ENCODE measurements around the gene KRT5. TPM values are rescaled to one million over a fixed set of nuclear protein-coding genes. Genes with fewer than 3 reads are reported as not detected.

KRT5 gene
- total RNA-seq, 4 donors from 2014 or later, result 7,921 to 12,107 (median 9,375) TPM

GRCh38 chr12:52524241-52524897, 4.2 kb upstream of the KRT5 start:
- intact Hi-C loops (cut with DNase I), result loop anchor here (10.0 kb wide), 1 partner anchor 350 kb away; no protein-coding TSS in a partner anchor
- Histone ChIP-seq H3K4me1 (peaks cover 29 to 78% (median 36%) of the 10 kb centered on the region in 3 donors), H3K36me3 (no peaks in the 10 kb centered on the region), H3K27me3 (peaks cover 0 to 5% (median 0%) of the 10 kb centered on the region in 4 donors), H3K4me3 (no peak overlapping the region), H3K9me3 (no peaks in the 10 kb centered on the region), H3K27ac (peak overlapping the region; percentile 89 to 94 (median 91))
- TF ChIP-seq POLR2A (IDR thresholded peaks at IDR 0.05), result no peak
- TF ChIP-seq, protein P1, sequence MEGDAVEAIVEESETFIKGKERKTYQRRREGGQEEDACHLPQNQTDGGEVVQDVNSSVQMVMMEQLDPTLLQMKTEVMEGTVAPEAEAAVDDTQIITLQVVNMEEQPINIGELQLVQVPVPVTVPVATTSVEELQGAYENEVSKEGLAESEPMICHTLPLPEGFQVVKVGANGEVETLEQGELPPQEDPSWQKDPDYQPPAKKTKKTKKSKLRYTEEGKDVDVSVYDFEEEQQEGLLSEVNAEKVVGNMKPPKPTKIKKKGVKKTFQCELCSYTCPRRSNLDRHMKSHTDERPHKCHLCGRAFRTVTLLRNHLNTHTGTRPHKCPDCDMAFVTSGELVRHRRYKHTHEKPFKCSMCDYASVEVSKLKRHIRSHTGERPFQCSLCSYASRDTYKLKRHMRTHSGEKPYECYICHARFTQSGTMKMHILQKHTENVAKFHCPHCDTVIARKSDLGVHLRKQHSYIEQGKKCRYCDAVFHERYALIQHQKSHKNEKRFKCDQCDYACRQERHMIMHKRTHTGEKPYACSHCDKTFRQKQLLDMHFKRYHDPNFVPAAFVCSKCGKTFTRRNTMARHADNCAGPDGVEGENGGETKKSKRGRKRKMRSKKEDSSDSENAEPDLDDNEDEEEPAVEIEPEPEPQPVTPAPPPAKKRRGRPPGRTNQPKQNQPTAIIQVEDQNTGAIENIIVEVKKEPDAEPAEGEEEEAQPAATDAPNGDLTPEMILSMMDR (IDR thresholded peaks at IDR 0.05), result no peak
- WGBS, 2 donors, result 23 to 49% methylated on average over 3 to 4 of the region's 6 CpGs
- no peak for DNase-seq

GRCh38 chr12:52523824-52524223, 3.6 kb upstream of the KRT5 start:
- 27 to 56% methylated on average over 2 of the region's 4 CpGs for WGBS, 2 donors
- Histone ChIP-seq H3K4me3 (no peak overlapping the region), H3K36me3 (no peaks in the 10 kb centered on the region), H3K27me3 (peaks cover 0 to 5% (median 0%) of the 10 kb centered on the region in 4 donors), H3K4me1 (peaks cover 29 to 78% (median 36%) of the 10 kb centered on the region in 3 donors), H3K9me3 (no peaks in the 10 kb centered on the region), H3K27ac (peak overlapping the region; percentile 89 to 94 (median 91))
- no peak for DNase-seq
- TF ChIP-seq POLR2A (IDR thresholded peaks at IDR 0.05), result no peak
- TF ChIP-seq, protein P1 (IDR thresholded peaks at IDR 0.05), result no peak
- intact Hi-C loops (cut with DNase I), result loop anchor here (10.0 kb wide), 1 partner anchor 351 kb away; no protein-coding TSS in a partner anchor

GRCh38 chr12:52522346-52523011, 2.3 kb upstream of the KRT5 start:
- H3K4me1 ChIP-seq, result peaks cover 29 to 79% (median 36%) of the 10 kb centered on the region in 3 donors
- peaks cover 0 to 8% (median 0%) of the 10 kb centered on the region in 3 donors for H3K36me3 ChIP-seq
- H3K4me3 ChIP-seq, result peak overlapping the region in 2 of 4 donors; percentile 50 to 51
- TF ChIP-seq POLR2A (IDR thresholded peaks at IDR 0.05), result peak in 1 of 4 donors; percentile 20
- TF ChIP-seq, protein P1 (IDR thresholded peaks at IDR 0.05), result no peak
- 35 to 46% methylated on average over 4 to 5 of the region's 10 CpGs for WGBS, 2 donors
- H3K27me3 ChIP-seq, result peaks cover 0 to 5% (median 0%) of the 10 kb centered on the region in 4 donors
- no peaks in the 10 kb centered on the region for H3K9me3 ChIP-seq
- H3K27ac ChIP-seq, result peak overlapping the region; percentile 89 to 94 (median 91)
- intact Hi-C loops (cut with DNase I), result loop anchor here (10.0 kb wide), 1 partner anchor 352 kb away; no protein-coding TSS in a partner anchor
- no peak for DNase-seq

GRCh38 chr12:52521568-52522266, 1.5 kb upstream of the KRT5 start:
- TF ChIP-seq, protein P1 (IDR thresholded peaks at IDR 0.05), result no peak
- no peak for TF ChIP-seq POLR2A (IDR thresholded peaks at IDR 0.05)
- Histone ChIP-seq H3K9me3 (no peaks in the 10 kb centered on the region), H3K4me1 (peaks cover 29 to 82% (median 36%) of the 10 kb centered on the region in 3 donors), H3K27ac (peak overlapping the region; percentile 89 to 94 (median 91)), H3K36me3 (peaks cover 0 to 15% (median 7%) of the 10 kb centered on the region in 3 donors), H3K27me3 (peaks cover 0 to 5% (median 0%) of the 10 kb centered on the region in 4 donors), H3K4me3 (peak overlapping the region in 3 of 4 donors; percentile 17 to 51 (median 50))
- intact Hi-C loops (cut with DNase I), result loop anchor here (10.0 kb wide), 1 partner anchor 353 kb away; no protein-coding TSS in a partner anchor
- DNase-seq, result no peak
- WGBS, 2 donors, result 38 to 44% methylated on average over 3 to 5 of the region's 10 CpGs
